ENCODE results near the gene DNAJC6.

DNA sequence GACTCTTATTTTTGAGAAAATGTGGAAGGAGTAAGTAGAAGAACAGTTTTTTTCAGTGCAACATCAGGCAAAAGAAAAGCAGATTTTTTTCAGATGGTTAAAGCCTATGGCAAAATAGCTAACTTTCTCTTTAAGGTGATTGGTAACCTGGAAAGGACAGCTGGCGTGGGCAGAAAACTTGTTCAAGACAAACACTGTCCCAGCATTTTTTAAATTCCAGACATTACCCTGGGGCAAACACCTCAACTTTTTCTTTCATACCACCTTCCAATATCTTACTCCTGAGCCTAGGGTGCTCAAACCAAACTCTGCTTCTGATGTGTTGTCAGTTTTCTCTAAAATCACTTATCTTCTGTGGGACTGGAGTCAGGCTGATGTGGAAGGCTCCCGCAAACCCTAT lies 108.4 kb downstream of the DNAJC6 start:
- no peak for TF ChIP-seq EZH2 (IDR thresholded peaks at IDR 0.05; ENCODE audit: insufficient read depth, poor library complexity, severe bottlenecking)
- no peak for TF ChIP-seq EZH2phosphoT487 (IDR thresholded peaks at IDR 0.05; ENCODE audit: insufficient read depth, low read depth)
